A673 (cell line): ENCODE results near the gene MEAK7. TPM values are rescaled to one million over a fixed set of nuclear protein-coding genes. Genes with fewer than 3 reads are reported as not detected.

Experiments
- BruUV-seq: library from RNA; stranded (reverse); fragments of 400-500 nt; replicated peaks from 2 replicates; lab custom pipeline; 2021; lab: Mats Ljungman, UMichigan
- CTCF ChIA-PET: fragments of 300-600 bp; sonication (Branson Sonifier 250); formaldehyde crosslinking; loops from one replicate; lab custom pipeline; 2022; ENCODE audit warnings: antibody characterized with exemption; lab: Charles Lee
- POLR2A ChIA-PET: fragments of 300-600 bp; sonication (Branson Sonifier 250); formaldehyde crosslinking; loops from one replicate; lab custom pipeline; 2022; ENCODE audit warnings: antibody characterized with exemption; ENCODE audit not compliant: low non-redundant PET; lab: Charles Lee
- DNase-seq: peaks from one replicate; pipeline ENCODE4 v3.0.0-alpha.2; 2015; ENCODE audit warnings: low spot score
- H3K27ac ChIP-seq: fragments of 200-600 bp; sonication (generic); 2 replicates; pipeline ENCODE4 v1.5.1; 2016; ENCODE audit warnings: mixed run types, low read depth, mild to moderate bottlenecking, mixed read lengths, antibody characterized with exemption, low read length; ENCODE audit not compliant: poor library complexity, severe bottlenecking
- H3K27me3 ChIP-seq: fragments of 200-600 bp; sonication (generic); replicated peaks from 2 replicates; pipeline ENCODE4 v1.6.1; 2017; ENCODE audit warnings: mixed run types, low read depth, mild to moderate bottlenecking, mixed read lengths, antibody characterized with exemption, low read length; ENCODE audit not compliant: insufficient read depth, poor library complexity
- H3K36me3 ChIP-seq: fragments of 200-600 bp; sonication (generic); 2 replicates; pipeline ENCODE4 v1.6.1; 2016; ENCODE audit warnings: mixed run types, mild to moderate bottlenecking, mixed read lengths, antibody characterized with exemption, low read length; ENCODE audit not compliant: insufficient read depth, poor library complexity, severe bottlenecking
- H3K4me1 ChIP-seq: fragments of 200-600 bp; sonication (generic); 2 replicates; pipeline ENCODE4 v1.6.1; 2017; ENCODE audit warnings: mixed run types, mild to moderate bottlenecking, mixed read lengths, antibody characterized with exemption, low read length; ENCODE audit not compliant: insufficient read depth, poor library complexity, severe bottlenecking
- H3K4me3 ChIP-seq: fragments of 200-600 bp; sonication (generic); 2 replicates; pipeline ENCODE4 v1.5.1; 2016; ENCODE audit warnings: low read depth, mixed run types, mild to moderate bottlenecking, mixed read lengths, low read length; ENCODE audit not compliant: poor library complexity, severe bottlenecking
- H3K9me3 ChIP-seq: fragments of 200-600 bp; sonication (generic); 2 replicates; pipeline ENCODE4 v1.6.1; 2016; ENCODE audit warnings: mixed run types, low read depth, mild to moderate bottlenecking, mixed read lengths, antibody characterized with exemption, low read length; ENCODE audit not compliant: poor library complexity, severe bottlenecking
- EZH2 ChIP-seq: fragments of 200-600 bp; sonication (generic); IDR thresholded peaks from 2 replicates; pipeline ENCODE4 v1.6.1; 2017; ENCODE audit warnings: borderline replicate concordance, low read depth, mild to moderate bottlenecking, mixed read lengths, antibody characterized with exemption, low read length; ENCODE audit not compliant: poor library complexity, severe bottlenecking
- intact Hi-C: fragments of 100-400 bp; cut with micrococcal nuclease; formaldehyde crosslinking; loops from one replicate; pipeline ENCODE4 v1.10.0; 2022; ENCODE audit not compliant: unreplicated experiment
- total RNA-seq: library from RNA; stranded (reverse); gene quantifications from 2 replicates; pipeline ENCODE4 v1.2.3, GENCODE V29; 2021
- TF ChIP-seq, protein P1 (sequence below): fragments of 300-800, 200-600 bp; sonication (generic); conservative IDR thresholded peaks from 2 replicates; pipeline ENCODE4 v1.5.1; 2017; ENCODE audit warnings: low read depth, mild to moderate bottlenecking, antibody characterized with exemption, low read length, moderate library complexity, mixed read lengths

MEAK7 gene
- total RNA-seq, 1 experiment from 2014 or later = 11.6 TPM

DNA sequence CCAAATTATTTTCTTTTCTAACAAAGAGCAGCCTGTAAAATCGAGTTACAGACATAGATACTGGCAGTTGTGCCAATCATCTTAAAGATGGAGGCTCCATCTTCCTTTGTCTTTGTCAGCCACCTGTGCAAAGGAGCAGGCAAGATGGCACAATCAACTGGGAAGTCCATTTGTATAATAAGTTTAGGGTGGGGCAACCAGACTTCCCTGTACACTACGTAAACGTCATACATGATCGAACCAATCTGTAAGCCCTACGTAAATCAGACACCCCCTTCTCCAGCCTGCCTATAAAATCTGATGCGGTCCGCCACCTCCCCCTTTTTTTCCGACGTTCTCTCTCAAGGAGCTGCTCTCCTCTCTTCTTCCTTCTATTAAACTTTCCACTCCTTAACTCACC is 31.4 kb upstream of the MEAK7 start:
- no peaks in the 10 kb centered on the region for H3K27me3 ChIP-seq
- BruUV-seq = no TSS peak
- intact Hi-C loops = no loop called here

DNA sequence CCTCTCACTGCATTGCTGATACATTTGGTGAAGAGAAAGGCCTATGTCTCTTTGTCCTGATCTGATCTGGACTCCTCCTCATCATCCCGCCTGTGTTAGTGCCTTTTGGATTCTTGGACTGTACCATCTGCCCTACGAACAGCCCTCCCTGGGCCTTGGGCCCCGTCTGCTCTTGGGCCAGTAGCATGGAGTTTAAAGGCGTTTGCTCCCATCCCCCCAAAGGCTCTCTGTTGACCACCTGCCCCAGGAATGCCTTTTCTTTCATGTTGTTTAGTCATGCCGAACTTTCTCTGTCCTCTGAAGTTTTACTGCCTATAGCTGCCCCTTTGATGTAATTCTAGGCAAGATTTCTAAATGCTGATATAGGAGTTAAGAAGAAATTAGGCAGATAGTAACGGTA is 30.9 kb upstream of the MEAK7 start:
- POLR2A ChIA-PET = no interaction called here
- BruUV-seq = no TSS peak
- CTCF ChIA-PET = no interaction called here

More for the DNA sequence above, 31.4 kb upstream of the MEAK7 start:
- TF ChIP-seq EZH2 = no peak
- TF ChIP-seq, protein P1, sequence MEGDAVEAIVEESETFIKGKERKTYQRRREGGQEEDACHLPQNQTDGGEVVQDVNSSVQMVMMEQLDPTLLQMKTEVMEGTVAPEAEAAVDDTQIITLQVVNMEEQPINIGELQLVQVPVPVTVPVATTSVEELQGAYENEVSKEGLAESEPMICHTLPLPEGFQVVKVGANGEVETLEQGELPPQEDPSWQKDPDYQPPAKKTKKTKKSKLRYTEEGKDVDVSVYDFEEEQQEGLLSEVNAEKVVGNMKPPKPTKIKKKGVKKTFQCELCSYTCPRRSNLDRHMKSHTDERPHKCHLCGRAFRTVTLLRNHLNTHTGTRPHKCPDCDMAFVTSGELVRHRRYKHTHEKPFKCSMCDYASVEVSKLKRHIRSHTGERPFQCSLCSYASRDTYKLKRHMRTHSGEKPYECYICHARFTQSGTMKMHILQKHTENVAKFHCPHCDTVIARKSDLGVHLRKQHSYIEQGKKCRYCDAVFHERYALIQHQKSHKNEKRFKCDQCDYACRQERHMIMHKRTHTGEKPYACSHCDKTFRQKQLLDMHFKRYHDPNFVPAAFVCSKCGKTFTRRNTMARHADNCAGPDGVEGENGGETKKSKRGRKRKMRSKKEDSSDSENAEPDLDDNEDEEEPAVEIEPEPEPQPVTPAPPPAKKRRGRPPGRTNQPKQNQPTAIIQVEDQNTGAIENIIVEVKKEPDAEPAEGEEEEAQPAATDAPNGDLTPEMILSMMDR = no peak
- H3K4me3 ChIP-seq = no peak overlapping the region
- no peaks in the 10 kb centered on the region for H3K36me3 ChIP-seq
- ChIA-PET CTCF (no interaction called here), POLR2A (no interaction called here)
- no peak overlapping the region for H3K27ac ChIP-seq
- no peaks in the 10 kb centered on the region for H3K9me3 ChIP-seq
- DNase-seq = no peak
- no peaks in the 10 kb centered on the region for H3K4me1 ChIP-seq

DNA sequence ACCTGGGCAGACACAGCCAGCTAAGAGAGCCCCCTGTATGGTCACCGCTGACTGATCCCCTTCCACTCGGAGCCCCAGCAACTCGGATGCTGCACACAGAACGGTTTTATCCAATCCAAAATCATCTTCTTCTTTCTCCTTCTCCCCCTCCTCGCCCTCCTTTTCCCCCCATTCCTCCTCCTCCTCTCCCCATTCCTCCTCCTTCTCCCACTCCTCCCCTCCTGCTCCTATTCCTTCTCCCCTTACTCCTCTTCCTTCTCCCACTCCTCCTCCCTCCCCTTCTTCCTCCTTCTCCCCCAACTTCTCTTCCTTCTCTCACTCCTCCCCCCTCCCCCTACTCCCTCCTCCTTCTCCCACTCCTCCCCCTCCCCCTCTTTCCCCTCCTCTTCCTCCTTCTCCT is 30.4 kb upstream of the MEAK7 start:
- Histone ChIP-seq H3K27ac (no peak overlapping the region), H3K4me1 (no peaks in the 10 kb centered on the region), H3K36me3 (no peaks in the 10 kb centered on the region), H3K27me3 (no peaks in the 10 kb centered on the region), H3K9me3 (no peaks in the 10 kb centered on the region), H3K4me3 (no peak overlapping the region)
- CTCF ChIA-PET = no interaction called here
- no TSS peak for BruUV-seq
- DNase-seq = no peak
- POLR2A ChIA-PET = no interaction called here
- no peak for TF ChIP-seq EZH2
- TF ChIP-seq, protein P1 = no peak
- intact Hi-C loops = no loop called here

More for the DNA sequence above, 30.9 kb upstream of the MEAK7 start:
- no peaks in the 10 kb centered on the region for H3K4me1 ChIP-seq
- intact Hi-C loops = no loop called here
- no peak overlapping the region for H3K4me3 ChIP-seq
- H3K9me3 ChIP-seq = no peaks in the 10 kb centered on the region
- TF ChIP-seq EZH2 = no peak
- TF ChIP-seq, protein P1 = no peak
- H3K27ac ChIP-seq = no peak overlapping the region
- H3K27me3 ChIP-seq = no peaks in the 10 kb centered on the region
- no peak for DNase-seq
- no peaks in the 10 kb centered on the region for H3K36me3 ChIP-seq
